ENCODE results near the gene AXL.
A peak's percentile ranks its signal among the peaks of the same experiment; 100 is the strongest.

Gene AXL

DNA sequence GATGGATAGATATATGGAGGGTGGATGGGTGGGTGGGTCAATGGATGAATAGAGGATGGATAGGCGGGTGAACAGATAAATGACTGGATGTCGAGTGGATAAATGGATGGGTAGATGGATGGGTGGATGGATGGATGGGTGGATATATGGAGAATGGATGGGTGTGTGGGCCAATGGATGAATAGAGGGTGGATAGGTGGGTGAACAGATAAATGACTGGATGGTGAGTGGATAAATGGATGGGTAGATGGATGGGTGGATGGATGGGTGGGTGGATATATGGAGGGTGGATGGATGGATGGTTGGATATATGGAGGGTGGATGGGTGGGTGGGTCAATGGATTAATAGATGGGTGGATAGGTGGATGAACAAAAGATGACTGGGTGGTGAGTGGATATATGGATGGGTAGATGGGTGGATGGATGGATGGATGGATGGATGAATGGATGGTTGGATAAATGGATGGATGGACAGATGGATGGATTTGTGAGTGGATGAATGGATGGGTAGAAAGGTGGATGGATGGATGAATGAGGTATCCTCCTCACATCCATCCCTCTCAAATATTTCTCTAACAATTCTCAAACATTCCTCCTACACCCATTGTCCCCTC is 21.0 kb downstream of the AXL start:
- FAIRE-seq (no peak), DNase-seq (ENCODE audit: insufficient read length) (no peak)
- TF ChIP-seq POLR2A (IDR thresholded peaks at IDR 0.05; ENCODE audit: low read depth, low read length) (no peak), POLR2AphosphoS5 (IDR thresholded peaks at IDR 0.05; ENCODE audit: low read depth, low read length) (no peak), TAF1 (IDR thresholded peaks at IDR 0.05; ENCODE audit: borderline replicate concordance, low read depth, low read length) (no peak)

DNA sequence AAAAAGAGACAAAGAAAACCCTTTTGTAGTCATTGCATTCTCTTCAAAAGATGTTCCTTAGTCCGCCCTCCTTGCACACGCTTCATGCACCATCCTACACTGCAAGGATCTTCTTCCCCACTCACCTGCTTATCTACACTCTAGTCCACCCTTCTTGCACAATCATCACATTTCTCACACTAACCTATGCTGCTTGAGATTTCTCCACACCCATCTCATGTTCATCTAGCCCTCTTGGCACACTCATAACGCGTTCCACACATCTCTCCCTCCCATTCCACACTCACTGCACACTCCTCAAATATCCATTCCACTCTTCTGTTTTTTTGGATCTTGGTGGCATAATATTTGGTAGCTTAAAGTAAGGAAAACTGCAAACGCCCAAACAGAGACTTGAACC is 22.8 kb downstream of the AXL start:
- TF ChIP-seq POLR2A (IDR thresholded peaks at IDR 0.05; ENCODE audit: low read depth, low read length) (no peak), POLR2AphosphoS5 (IDR thresholded peaks at IDR 0.05; ENCODE audit: low read depth, low read length) (no peak), TAF1 (IDR thresholded peaks at IDR 0.05; ENCODE audit: borderline replicate concordance, low read depth, low read length) (no peak)
- no peak for DNase-seq (ENCODE audit: insufficient read length)
- no peak for FAIRE-seq

DNA sequence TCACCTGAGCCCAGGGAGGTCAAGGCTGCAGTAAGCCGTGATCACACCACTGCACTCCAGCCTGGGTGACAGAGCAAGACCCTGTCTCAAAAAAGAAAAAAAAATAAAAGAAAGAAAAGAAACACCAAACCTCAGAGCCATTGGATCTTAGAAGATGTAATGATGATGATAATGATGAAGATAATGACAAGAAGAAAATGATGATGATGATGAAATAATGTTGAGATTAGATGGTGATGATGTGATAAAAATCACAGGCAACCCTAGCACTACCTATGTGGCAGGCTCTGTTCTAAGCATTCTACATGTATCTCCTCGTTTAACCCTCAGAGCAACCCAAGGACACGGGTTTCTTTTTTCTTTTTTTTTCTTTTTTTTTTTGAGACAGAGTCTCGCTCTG is 25.1 kb downstream of the AXL start:
- DNase-seq (ENCODE audit: insufficient read length) (no peak), FAIRE-seq (no peak)
- no peak for TF ChIP-seq TAF1 (IDR thresholded peaks at IDR 0.05; ENCODE audit: borderline replicate concordance, low read depth, low read length)
- TF ChIP-seq POLR2AphosphoS5 (IDR thresholded peaks at IDR 0.05; ENCODE audit: low read depth, low read length) = no peak
- TF ChIP-seq POLR2A (IDR thresholded peaks at IDR 0.05; ENCODE audit: low read depth, low read length) = no peak

DNA sequence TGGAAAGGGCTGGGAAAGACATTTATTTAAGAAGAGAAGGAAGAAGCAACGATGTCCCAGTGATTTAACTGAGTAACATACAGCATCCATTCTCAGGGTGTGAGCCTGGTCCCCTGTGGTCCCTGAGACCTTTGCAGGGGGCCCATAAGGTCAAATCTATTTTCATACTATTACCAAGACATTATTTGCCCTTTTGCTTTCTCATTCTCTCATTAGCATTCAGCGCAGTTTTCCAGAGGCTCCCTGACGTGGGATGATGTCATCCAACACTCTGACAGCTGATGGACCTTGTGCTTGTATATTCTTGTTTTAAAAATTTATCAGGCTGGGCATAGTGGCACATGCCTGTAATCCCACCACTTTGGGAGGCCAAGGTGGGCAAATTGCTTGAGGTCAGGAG is 26.8 kb downstream of the AXL start:
- no peak for FAIRE-seq
- TF ChIP-seq POLR2A (IDR thresholded peaks at IDR 0.05; ENCODE audit: low read depth, low read length) (no peak), TAF1 (IDR thresholded peaks at IDR 0.05; ENCODE audit: borderline replicate concordance, low read depth, low read length) (no peak), POLR2AphosphoS5 (IDR thresholded peaks at IDR 0.05; ENCODE audit: low read depth, low read length) (no peak)
- no peak for DNase-seq (ENCODE audit: insufficient read length)

DNA sequence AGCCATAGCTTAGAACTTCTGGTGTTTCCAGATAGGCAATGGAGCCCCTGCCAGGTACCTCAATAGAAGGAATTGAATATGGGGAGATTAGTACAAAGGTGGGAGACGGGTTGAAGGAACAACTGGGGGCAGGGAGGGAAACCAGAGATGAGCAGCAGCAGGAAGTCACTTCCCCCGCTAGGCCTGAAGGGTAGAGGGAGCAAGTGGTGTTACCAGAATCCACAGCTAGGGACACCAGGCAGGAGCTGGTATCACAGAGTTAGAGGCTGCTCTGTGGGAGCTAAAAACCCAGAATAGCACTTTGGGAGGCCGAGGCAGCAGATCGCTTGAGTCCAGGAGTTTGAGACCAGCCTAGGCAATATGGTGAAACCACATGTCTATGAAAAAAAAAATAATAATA is 29.9 kb downstream of the AXL start:
- DNase-seq (ENCODE audit: insufficient read length) (no peak), FAIRE-seq (no peak)
- TF ChIP-seq POLR2AphosphoS5 (IDR thresholded peaks at IDR 0.05; ENCODE audit: low read depth, low read length) = no peak
- TF ChIP-seq TAF1 (IDR thresholded peaks at IDR 0.05; ENCODE audit: borderline replicate concordance, low read depth, low read length) = no peak
- TF ChIP-seq POLR2A (IDR thresholded peaks at IDR 0.05; ENCODE audit: low read depth, low read length) = no peak

- TF ChIP-seq TAF1 (IDR thresholded peaks at IDR 0.05; ENCODE audit: borderline replicate concordance, low read depth, low read length) (no peak), POLR2A (IDR thresholded peaks at IDR 0.05; ENCODE audit: low read depth, low read length) (no peak), POLR2AphosphoS5 (IDR thresholded peaks at IDR 0.05; ENCODE audit: low read depth, low read length) (no peak)
- FAIRE-seq (no peak), DNase-seq (ENCODE audit: insufficient read length) (no peak)
These were observed 30.8 kb downstream of the AXL start for GRCh38 chr19:41249707-41250423.

GRCh38 chr19:41253660-41254059 is 34.6 kb downstream of the AXL start:
- DNase-seq (ENCODE audit: insufficient read length) (no peak), FAIRE-seq (no peak)
- no peak for TF ChIP-seq POLR2AphosphoS5 (IDR thresholded peaks at IDR 0.05; ENCODE audit: low read depth, low read length)
- no peak for TF ChIP-seq POLR2A (IDR thresholded peaks at IDR 0.05; ENCODE audit: low read depth, low read length)
- TF ChIP-seq TAF1 (IDR thresholded peaks at IDR 0.05; ENCODE audit: borderline replicate concordance, low read depth, low read length) = no peak

- TF ChIP-seq POLR2A (IDR thresholded peaks at IDR 0.05; ENCODE audit: low read depth, low read length) = no peak
- TF ChIP-seq TAF1 (IDR thresholded peaks at IDR 0.05; ENCODE audit: borderline replicate concordance, low read depth, low read length) = no peak
- no peak for TF ChIP-seq POLR2AphosphoS5 (IDR thresholded peaks at IDR 0.05; ENCODE audit: low read depth, low read length)
- FAIRE-seq (no peak), DNase-seq (ENCODE audit: insufficient read length) (no peak)
These were observed 36.1 kb downstream of the AXL start for GRCh38 chr19:41255171-41255570.

DNA sequence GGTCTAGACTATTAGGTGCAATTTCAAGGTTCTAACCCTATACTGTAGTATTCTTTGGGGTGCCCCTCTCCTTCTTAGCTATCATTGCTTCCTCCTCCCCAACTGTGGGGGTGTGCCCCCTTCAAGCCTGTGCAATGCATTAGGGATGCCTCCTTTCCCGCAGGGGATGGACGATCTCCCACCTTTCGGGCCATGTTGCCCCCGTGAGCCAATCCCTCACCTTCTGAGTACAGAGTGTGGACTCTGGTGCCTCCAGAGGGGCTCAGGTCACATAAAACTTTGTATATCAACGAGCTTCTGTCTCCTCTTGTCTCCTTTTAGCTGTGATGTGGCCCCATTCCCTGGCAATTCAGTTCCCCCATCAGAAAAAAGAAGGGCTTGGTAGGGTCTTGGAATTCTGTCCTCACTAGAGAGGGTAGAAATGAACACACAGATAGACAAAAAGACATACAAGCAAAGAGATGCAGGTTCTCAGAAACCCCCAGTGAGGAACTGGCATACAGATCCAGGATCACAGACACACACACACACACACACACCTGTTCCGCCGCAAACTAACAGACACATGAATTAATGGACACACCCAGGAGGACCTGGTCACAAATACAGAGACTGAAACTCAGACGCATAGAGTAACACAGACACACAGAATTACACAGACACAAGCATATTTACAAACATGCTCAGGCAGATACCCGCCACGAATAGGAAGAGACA is 42.6 kb downstream of the AXL start:
- TF ChIP-seq TAF1 (IDR thresholded peaks at IDR 0.05; ENCODE audit: borderline replicate concordance, low read depth, low read length) = no peak
- TF ChIP-seq POLR2AphosphoS5 (IDR thresholded peaks at IDR 0.05; ENCODE audit: low read depth, low read length) = no peak
- no peak for TF ChIP-seq POLR2A (IDR thresholded peaks at IDR 0.05; ENCODE audit: low read depth, low read length)
- DNase-seq (ENCODE audit: insufficient read length) = no peak
- FAIRE-seq = no peak

DNA sequence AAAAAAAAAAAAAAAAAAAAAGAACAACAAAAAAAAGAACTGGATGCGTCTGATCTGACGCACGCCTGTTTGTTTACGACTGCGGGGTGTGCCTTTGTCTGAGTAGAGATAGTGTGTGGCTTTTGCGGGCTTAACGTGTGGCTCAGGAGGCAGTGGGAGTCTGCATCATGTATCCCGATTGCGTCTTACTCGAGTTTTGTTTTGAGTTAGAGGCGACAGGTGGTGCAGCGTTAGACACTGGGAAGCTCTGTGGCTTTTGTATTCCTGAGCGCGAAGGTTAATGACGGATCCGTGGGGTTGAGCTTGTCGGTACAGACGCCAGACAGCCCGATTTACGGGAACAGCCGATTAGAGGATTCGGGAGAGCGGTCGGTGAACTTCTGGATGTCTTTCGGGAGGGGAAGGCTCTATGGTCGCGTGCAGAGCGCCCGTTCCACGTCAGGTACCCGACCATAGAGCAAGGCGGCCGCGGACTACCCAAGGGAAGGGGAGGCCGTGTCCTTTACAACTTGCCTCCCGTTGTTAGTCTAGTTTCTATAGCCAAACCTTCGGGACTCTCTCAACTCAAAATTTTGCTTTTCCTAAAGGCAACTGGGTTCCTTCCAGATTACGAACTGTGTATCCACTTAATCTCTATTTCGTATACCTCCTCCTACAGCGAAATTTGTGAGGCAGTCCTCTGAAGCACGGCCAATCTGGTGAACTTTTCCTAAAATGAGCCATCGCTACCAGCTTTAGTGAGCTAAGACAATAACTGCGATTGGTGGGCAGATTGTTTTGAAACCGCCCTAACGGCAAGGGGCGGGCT is 44.2 kb downstream of the AXL start:
- peak; percentile 88 for FAIRE-seq
- TF ChIP-seq TAF1 (IDR thresholded peaks at IDR 0.05; ENCODE audit: borderline replicate concordance, low read depth, low read length) = peak; percentile 70
- peak; percentile 79 for TF ChIP-seq POLR2AphosphoS5 (IDR thresholded peaks at IDR 0.05; ENCODE audit: low read depth, low read length)
- TF ChIP-seq POLR2A (IDR thresholded peaks at IDR 0.05; ENCODE audit: low read depth, low read length) = peak; percentile 84
- peak; percentile 32 for DNase-seq (ENCODE audit: insufficient read length)

Measured in GM12892 (cell line).